Erythroblast (primary cell): ENCODE data around the gene MOB3B.

Experiments used
- GATA1 ChIP-seq: IDR thresholded peaks from 2 replicates; pipeline ENCODE4 v1.6.1; 2011; ENCODE audit warnings: low read depth, mild to moderate bottlenecking, control low read depth, low read length, moderate library complexity
- POLR2A ChIP-seq: IDR thresholded peaks from 2 replicates; pipeline ENCODE4 v1.6.1; 2011; ENCODE audit warnings: mild to moderate bottlenecking, low read length

- no peak for TF ChIP-seq POLR2A
- no peak for TF ChIP-seq GATA1
Observed at GRCh38 chr9:27524236-27524635, 5.4 kb downstream of the MOB3B start, which contains the start of gene IFNK.
